Stimulated activated CD8-positive, alpha-beta memory T cell treated with anti-CD3 and anti-CD28 coated beads, Interleukin-15, amount 100 ng/mL, for 1 hour (primary cell): ENCODE data around the gene PTH2.

Source experiments
- DNase-seq: peaks from one replicate; pipeline ENCODE4 v3.0.0-alpha.2; 2020; ENCODE audit warnings: low read depth

The PTH2 gene

DNA sequence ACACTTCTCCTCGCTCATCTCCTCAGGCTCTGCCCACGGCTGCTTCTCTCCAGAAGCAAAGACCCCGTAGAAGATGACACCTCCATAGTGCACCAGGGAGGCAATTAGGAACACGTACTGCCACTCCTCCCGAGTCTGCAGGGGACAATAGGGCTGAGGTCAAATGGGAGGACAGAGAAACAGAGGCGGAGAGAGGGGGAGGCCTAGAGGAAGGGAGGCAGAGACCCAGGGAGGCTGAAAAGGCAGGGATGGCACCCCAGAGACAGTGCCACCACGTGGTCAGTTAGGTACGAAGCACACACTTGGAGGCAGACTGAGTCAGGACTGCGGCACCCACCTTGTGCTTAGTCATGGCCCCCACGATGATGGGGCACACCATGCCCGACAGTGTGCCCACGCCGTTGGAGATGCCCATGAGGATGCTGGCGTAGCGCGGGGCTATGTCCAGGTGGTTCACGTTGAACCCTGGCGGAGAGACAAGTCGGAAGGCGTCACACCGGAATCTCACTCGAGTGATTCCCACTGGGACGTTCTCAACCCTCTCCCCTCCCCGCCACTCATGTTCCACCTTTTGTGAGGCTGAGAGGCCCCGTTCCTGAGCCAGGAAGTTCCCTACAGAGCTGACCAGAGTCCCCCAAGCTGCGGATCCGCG is 7.6 kb upstream of the PTH2 start:
- DNase-seq, result no peak

DNA sequence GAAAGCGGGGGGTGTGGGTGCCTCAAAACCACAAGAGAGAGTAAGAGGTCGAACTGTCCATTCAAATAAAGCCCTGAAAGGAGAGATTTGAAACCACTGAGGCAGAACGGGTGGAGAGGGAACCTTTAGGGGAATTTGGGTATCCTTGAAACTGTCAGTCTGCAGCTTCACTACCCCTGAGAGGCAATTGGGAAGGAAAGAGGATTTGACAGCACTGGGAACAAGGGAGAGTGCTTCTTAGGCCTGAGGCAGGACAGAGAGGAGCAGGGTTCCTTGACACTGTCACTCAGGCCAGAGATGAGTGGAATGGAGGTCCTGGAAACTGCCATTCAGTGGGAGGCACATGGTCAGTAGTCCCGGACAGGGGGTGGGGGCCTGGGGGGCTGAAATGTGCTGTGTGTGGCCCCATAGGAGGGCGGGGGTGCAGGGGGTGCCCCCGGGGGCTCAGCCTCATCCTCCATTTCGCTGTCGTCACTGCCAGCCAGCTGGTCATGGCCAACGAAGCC is 7.0 kb upstream of the PTH2 start:
- no peak for DNase-seq

DNA sequence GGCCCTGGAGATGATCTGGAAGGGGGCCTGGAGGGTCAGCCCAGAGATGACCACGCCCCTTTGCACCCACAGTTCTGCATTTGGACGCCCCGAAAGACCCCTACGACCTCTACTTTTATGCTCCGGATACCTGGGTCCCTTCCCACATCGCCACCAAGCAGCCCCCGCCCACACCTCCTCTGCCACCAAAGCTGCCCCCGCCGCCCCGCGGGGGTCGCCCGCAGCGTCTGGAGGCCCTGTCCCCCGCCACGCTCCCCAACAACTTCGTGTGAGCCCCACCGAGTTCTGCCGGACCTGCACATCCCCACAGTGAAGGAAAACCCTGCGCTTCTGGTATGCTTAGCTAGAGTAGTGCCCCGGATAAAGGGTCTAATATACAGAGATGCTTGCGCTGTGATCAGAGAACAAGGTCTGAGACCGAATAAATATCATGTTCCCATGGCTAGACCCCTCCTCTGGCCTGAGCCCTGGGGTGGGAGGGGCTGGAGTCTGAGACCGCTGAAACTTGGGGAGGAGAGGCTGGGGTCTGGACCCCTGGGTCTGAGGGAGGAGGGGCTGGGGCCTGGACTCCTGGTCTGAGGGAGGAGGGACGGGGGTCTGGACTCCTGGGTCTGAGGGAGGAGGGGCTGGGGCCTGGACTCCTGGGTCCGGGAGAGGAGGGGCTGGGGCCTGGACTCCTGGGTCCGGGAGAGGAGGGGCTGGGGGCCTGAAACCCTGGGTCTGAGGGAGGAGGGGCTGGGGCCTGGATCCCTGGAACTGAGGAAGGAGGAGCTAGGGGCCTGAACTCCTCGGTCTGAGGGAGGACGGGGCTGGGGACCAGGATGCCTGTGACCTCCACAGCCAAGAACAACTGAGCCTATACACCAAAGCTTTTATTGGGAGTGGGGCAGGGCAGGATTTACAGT is 5.6 kb upstream of the PTH2 start:
- DNase-seq, result no peak

DNA sequence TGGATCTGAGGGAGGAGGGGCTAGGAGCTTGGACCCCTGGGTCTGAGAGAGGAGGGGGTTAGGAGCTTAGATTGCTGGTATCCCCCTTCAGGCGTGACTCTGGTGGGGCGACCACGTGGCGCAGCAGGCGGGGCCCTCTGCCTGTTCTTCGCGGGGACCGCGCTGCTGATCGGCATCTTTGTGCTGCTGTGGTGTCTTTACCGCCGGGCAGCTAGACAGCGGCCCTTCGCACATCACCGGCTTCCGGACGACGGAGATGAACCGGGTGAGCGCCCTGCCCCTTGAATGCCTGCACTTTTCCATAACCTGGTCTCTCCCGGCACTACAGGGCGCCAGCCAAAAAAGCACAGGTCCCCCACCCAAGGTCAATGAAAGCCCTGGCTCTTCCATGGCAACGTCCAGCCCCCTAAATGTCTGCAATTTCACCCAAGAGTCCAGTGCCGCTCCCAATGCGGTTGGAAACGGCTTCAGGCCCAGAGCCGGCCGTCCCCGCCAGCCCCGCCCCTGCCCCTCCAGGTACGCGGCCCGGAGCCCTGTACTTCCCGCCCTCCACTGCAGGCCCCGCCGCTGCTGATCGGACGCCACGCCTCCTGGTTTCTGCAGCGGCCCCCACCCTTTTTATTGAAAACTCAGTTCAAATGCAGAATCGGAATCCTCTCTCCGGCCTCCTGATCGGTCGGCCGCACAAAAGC is 4.8 kb upstream of the PTH2 start:
- no peak for DNase-seq

DNA sequence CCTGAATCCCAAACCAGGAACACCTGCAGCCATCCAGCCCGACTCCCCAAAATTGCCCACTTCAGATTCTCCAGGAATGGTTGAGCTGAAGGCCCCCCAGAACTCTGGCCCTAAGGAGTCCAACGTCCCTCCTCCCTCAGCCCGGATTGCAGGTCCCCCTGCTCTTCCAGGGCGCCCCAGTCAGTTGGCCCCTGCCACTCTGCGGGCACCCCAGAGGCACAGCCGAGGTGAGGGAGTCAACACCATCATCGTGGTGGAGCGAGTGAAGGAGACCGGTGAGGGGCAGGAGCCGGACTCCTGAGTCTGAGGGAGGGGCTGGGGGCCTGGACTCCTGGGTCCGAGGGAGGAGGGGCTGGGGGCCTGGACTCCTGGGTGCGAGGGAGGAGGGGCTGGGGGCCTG is 4.1 kb upstream of the PTH2 start:
- no peak for DNase-seq

DNA sequence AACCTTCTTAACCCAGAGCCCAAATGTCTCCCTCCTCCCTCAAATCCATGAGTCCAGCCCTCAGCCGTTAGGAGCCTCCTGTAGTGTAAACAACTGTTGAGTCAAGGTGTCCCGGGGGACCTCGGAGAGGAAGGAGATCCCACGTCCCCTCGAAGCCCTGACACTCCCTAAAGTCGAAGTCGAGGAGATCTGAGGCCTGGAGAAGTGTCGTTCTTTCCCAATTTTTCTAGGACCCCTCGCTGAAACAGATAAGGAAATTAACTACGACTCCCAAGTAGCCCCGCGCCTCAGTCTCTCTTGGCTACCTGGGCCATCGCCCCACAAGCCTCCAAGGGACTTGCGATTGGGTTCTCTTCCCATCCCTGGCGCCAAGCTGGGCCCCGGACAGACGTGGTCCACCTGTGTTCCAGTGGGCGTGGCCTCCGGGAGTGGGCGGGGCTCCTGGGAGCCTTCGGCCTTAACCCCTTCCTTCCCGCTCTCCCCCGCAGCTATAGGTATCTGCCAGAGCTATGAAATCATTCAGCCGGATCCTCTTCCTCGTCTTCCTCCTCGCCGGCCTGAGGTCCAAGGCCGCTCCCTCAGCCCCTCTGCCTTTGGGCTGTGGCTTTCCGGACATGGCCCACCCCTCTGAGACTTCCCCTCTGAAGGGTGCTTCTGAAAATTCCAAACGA is 2.8 kb upstream of the PTH2 start:
- no peak for DNase-seq

DNA sequence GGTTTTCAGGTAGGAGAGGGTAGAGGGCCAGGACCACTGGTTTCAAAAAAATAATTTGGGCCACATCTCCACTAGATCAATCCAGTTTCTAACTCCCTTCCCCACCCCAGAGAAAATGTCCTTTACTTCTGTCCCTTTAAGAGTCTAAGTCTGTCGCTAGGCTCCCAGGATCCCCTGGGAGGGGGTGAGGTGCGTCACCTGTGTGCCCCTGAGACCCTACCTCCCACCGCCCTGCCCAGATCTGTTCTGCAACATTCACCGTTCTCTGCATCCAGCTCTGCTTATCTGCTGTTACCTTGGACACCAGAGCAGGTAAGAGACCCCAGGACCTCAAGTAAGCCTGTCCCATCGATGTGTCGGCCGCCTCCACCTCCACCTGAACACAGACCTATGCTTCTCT is 1.9 kb upstream of the PTH2 start, which contains the start of gene GFY:
Gene GFY, plus strand, starts transcription at position 211 of the 400 bp plus-strand sequence. CDS start 1,043 bp downstream, outside the sequence.
- no peak for DNase-seq

DNA sequence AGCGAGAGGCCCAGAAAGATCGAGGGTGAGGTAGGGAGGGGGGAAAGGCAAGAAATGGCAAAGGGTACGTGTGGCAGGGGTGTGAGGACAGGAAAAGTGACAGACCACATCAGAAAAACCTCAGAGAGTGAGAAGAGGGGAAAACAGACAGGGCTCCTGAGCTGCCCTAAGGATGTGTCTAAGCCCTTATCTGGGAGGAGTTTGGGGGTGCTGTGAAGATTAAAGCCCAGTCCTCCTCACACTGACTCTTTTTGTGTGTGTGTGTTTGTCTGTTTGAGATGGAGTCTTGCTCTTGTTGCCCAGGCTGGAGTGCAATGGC is 703 bp upstream of the PTH2 start:
- no peak for DNase-seq

DNA sequence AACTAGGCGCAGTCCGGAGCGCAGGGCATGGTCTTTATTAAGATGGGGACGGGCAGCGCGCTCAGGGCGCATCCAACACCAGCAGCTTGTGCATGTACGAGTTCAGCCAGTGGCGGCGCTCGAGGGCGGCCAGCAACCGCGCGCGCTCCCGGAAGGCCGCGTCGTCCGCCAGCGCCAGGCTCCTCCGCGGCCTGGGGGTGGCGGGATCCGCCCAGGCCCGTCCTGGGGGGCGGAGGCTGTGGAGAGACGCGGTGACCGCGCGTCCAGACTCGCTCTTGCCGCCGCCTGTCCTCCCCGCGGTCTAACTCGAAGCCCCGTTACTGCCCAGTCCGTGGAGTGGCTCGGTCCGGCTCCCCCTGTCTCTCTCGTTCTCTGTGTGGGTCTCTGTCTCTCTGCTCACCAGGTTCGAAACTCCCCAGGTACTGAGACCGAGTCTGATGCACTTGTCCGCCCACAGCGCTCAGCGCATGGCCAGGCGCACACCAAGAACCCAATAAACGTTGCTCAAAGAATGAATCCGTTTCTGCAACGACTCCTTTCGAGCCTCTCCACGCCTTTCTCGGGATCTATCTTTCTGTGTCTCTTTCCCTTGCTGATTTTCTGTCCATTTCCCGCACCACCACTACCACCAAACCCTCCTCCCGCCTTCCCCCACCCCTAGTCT is 702 bp downstream of the PTH2 start:
- DNase-seq, result no peak

DNA sequence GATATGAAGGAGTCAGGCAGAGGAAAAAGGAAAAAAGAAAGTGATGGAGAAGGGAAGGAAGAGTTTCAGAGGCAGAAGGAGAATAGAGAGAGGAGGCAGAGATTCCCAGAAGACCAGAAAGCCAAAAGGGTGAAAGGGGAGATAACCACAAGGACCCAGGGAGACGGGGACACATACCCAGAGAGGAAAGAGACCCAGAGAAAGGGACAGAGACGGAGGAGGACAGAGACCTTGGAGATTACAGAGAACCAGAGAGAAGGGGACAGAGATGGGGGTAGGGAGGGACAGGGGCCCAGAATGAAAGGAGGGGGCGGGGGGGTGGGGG is 1.4 kb downstream of the PTH2 start:
- DNase-seq, result no peak

DNA sequence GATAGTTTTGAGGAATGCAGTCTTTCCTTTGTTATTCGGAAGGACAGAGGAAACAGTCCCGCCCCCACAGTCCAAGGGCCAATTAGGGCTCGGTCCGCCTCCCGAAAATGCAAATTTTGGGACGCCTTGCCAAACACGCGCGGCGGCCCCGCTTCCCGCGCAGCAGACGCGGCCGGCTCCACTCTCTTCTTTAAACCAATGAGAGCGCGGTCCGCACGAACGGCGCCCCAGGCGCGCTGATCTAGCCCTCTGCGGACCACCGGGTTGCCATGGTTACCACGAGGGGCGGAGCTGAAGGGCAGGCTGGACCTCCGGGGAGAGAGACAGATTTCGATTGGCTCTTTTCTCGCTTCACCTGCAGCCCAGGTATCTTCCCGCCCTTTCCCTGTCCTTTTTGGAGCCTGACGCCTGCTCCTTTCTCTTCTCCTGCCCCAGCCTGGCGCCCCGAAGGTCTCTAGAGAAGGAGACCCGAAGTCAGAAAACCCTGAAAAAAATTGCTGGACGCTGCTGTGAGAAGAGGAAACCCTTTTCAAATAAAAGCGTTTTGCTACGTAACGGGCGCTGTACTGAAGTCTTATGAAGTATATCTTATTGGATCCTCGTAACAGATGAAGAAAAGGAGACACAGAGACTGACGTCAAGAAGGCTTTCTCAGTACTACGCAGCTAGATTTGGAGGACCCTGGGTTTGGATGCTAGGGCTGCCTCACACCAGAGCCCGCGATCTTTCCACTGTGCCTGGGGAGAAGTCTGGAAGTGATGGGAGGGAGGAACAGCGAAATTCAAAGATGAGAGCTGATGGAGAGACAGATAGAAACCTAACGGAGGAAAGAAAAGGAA is 2.0 kb downstream of the PTH2 start:
- no peak for DNase-seq

DNA sequence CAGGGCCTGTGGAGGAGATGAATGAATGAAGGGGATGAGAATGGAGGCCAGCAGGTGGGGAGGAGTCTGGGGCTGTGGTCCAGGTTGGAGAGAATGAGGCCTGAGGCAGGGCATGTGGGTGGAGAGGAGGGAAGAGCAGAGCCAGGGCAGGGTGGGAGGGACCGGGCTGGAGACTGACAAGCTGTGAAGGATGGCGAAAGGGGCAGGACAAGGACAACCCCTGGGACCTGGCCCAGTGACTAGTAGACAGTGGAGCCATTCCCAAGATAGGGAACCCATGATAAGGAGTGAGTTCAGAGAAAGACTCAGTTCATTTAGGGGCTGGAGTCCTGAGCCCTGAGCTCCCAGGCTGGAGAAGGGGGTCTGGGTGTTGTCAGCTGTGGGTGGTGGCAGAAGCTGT is 3.0 kb downstream of the PTH2 start:
- no peak for DNase-seq

DNA sequence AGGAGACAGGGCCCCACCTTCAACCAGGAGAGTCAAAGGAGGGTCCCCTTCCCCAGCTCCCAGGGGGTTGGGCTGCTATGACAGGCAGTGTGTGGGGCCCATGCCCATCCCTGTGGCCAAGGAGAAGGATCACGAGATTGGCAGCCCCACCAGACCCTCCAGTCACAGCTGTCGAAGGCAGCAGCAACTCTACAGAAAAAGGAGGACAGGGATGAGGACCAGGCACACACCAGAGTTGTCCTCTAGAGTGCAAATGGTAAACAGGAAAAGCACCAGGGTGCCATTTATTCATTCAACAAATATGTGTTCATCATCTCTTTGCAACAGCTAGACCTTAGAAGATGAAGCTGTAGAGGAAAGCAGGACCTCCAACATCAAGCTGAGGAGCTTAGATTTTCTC is 4.1 kb downstream of the PTH2 start:
- no peak for DNase-seq

DNA sequence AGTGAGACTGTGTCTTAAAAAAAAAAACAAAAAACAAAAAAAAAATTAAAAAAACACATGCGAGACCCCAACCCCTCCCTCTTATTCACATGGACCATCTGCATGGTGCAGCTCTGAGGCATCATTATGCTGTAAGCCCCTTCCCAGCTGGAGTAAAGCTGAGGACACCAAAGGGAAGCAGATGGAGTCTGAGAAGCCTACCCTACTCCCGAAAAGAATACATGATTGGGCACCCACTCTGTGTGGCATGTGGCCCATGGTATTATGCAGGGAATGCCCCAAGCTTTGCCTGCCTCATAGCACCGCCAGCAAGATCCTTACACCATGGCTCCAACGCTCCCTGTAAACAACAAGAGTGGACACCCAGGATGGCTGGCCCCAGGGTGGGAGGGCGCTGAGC is 4.7 kb downstream of the PTH2 start:
- no peak for DNase-seq

DNA sequence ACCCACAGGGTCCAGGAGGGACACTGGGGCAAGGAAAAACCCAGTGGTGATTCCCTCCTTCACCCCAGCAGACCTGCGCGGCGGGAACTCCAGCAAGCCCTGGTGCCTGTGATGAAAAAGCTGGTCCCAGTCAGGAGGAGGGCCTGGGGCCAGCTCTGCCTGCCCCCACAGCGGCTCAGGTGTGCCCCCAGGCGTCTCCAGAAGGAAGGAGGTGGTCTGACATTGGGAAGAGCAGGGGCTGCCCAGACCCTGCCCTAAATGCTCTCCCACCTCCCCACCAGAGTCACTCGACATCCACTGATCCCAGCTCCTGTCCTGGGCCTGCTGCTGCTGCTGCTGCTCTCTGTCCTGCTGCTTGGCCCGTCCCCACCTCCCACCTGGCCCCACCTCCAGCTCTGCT is 6.2 kb downstream of the PTH2 start:
- DNase-seq, result no peak

DNA sequence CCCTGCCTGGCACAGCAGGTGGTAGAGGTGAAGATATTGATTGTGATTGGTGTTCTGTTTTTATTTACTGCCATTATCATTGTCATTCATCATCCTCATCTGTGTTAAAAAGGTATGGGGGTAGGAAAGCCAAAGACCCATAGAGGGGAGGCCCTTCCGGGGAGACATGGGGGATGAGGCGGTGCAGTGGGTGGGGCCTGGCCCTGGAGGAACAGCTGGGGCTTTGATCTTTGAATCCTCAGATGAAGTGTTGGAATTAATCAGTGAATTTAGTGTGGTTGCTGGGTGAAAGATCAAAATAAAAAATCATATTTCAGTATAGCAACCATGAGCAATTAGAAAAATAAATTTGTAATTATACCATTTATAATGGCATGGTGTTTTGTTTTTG is 7.4 kb downstream of the PTH2 start:
- no peak for DNase-seq

DNA sequence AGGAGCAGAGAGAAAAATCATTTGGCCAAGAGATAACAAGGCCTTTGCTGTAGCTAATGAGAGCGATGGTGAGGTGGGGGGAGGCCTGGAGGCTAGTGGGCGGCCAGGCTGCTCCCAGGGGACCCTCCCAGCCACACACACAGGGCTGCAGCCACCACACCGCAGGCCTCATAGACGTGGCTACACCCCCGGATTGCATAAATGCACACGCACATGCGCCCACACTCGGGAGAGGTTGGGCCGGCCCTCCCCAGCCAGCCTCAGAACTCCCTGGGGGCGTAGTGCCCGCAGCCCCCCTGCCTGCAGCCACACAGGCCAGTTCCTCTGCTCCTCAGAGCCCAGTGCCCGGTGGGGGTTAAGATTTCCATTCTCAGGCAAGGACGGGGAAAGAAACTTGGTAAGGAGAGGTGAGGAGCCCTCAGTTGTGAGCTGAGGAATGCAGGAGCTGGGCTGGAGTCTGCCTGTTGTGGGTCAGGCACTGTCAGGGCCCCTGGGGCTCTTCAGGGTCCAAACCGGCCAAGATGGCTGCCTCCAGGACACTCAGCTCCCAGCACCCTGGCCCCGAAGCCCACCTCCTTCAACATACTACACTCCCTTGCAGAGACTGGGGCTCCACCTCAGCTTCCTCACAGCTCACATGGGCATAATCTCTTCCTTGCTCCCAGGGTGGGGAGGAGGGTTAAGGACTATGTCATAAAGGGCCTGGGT is 8.0 kb downstream of the PTH2 start:
- DNase-seq, result no peak

DNA sequence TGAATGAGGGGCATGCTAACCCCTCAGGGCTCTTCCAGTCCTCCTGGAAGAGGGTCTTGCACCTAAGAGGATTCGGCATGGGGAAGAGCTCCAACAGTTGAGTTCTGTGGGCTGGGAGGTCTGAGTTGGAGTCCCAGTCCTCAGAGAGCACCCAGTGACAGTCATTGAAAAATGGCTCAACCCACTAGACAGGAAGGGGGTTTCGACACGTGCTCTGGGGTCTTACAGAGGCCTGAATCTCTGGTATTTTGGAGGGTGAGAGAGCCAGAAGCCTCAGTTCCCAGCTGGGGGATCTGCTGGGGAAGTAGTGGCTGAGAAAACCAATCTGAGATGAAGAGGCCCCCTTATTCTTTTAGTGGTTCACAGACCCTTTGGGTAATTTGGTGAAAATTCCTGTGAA is 9.0 kb downstream of the PTH2 start:
- no peak for DNase-seq

DNA sequence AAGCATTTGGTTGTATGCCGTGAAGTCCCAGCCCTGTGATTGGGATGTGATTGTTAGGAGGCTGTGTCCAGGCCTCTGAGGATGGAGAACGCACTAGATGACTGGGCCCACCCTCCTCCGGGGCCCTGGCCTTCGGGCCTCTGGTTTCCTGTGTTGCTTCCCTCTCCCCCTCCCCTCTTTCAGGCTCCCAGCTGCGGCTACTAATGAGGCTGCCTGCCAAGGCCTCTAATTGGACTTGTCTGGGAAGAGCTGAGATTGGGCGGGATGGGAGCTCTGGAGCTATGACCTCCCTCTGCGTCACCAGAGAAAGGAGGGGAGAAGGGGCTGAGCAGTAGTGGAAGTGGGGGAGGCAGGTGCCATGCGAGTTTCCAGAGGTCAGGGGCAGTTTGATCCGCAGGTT is 9.9 kb downstream of the PTH2 start:
- no peak for DNase-seq

DNA sequence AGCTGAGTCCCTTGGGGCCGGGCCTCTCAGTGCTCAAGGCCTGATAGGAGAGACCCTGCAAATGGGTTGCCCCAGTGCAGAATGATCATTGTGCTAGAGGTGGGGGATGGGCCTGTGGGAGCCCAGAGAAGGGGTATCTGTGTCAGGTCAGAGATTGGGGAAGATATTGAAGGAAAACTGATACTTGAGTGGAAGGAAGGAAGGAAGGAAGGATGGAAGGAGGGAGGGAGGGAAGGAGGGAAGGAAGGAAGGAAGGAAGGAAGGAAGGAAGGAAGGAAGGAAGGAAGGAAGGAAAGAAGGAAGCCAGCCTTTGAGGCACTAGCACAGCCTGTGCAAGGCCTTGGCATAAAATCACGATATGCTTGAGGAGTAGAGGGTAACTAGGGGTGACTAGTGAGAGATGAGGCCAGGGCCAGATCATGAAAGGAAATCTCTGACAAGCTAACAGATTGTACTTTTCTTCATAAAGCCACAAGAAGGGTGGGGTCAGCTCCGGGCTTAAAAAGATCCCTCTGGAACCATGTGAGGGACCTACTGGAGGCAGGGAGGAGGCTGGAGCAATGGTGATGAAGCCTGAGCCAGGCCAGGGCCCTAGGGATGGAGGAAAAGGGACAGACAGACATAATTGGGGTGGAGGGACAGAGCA is 11.4 kb downstream of the PTH2 start:
- DNase-seq, result no peak
